HepG2 (cell line): Measurements from ENCODE around the gene NOP9. TPM values are rescaled to one million over a fixed set of nuclear protein-coding genes. Genes with fewer than 3 reads are reported as not detected.
A peak's percentile ranks its signal among the peaks of the same experiment; 100 is the strongest.

Source experiments
- ATF7 ChIP-seq, 2 experiments: fragments of 450-650 bp in 1 of 2; sonication (generic) in 1 of 2; formaldehyde crosslinking in 1 of 2; IDR thresholded peaks; 2 replicates each; pipeline versions ENCODE4 v1.4.0 to v1.6.1; 2016 to 2020; ENCODE audit warnings: antibody characterized with exemption in 1 of 2, mild to moderate bottlenecking in 1 of 2, missing genetic modification reagents in 1 of 2
- DZIP1 ChIP-seq: sonication (generic); formaldehyde crosslinking; IDR thresholded peaks from 2 replicates; pipeline ENCODE4 v1.5.0; 2020; ENCODE audit warnings: mild to moderate bottlenecking, missing genetic modification reagents
- LBX2 ChIP-seq: sonication (generic); formaldehyde crosslinking; IDR thresholded peaks from 2 replicates; pipeline ENCODE4 v1.5.0; 2020; ENCODE audit warnings: missing genetic modification reagents, mild to moderate bottlenecking, borderline replicate concordance
- NCOA5 ChIP-seq: sonication (generic); formaldehyde crosslinking; IDR thresholded peaks from 2 replicates; pipeline ENCODE4 v1.4.0; 2020; ENCODE audit warnings: missing genetic modification reagents
- NFIB ChIP-seq: sonication (generic); formaldehyde crosslinking; IDR thresholded peaks from 2 replicates; pipeline ENCODE4 v1.9.0; 2021; ENCODE audit warnings: missing genetic modification reagents, mild to moderate bottlenecking, borderline replicate concordance
- RBM22 ChIP-seq: fragments of 200-400 bp; formaldehyde crosslinking; optimal IDR thresholded peaks from 2 replicates; pipeline ENCODE3; 2017; ENCODE audit warnings: mild to moderate bottlenecking, low read length, moderate library complexity
- ZNF326 ChIP-seq: sonication (generic); formaldehyde crosslinking; IDR thresholded peaks from 2 replicates; pipeline ENCODE4 v1.4.0; 2020; ENCODE audit warnings: missing genetic modification reagents, borderline replicate concordance
- ZNF891 ChIP-seq: sonication (generic); formaldehyde crosslinking; IDR thresholded peaks from 2 replicates; pipeline ENCODE4 v1.5.0; 2020; ENCODE audit warnings: mild to moderate bottlenecking, missing genetic modification reagents
- polyA plus RNA-seq, 8 experiments: library from polyadenylated mRNA; depleted of rRNA in 3 of 8; stranded (reverse) in 7 of 8; unstranded in 1 of 8; fragments of >200 nt; fragmentation: Illumina TruSeq in 4 of 8; extraction: Trizol in 4 of 8; gene quantifications; 2 replicates each; pipeline versions ENCODE4 v1.2.1 to v1.2.3, GENCODE V29; 2011 to 2016; ENCODE audit warnings: low read depth in 4 of 8, missing spikeins in 1 of 8, mixed read lengths in 1 of 8; ENCODE audit not compliant: insufficient read depth in 1 of 8
- total RNA-seq, 5 experiments: library from RNA; depleted of rRNA; stranded (reverse); fragments of >200 nt; fragmentation: Illumina TruSeq; extraction: Trizol; gene quantifications; 2 replicates each; pipeline ENCODE4 v1.2.3, GENCODE V29; 2016; ENCODE audit warnings: low read depth in 1 of 5

NOP9 gene
- total and polyA plus RNA-seq, 2 of the 13 experiments (the other 11 are each of a cell fraction or from before 2014, with no cell fraction given), result 24.5 to 61.6 TPM

GRCh38 chr14:24292118-24292807, 7.4 kb upstream of the NOP9 start (continued):
- TF ChIP-seq NFIB (CRISPR knock-in tag) (peak; percentile 71; the same call in 1 of the 2 replicates), LBX2 (CRISPR knock-in tag) (0 out of 2 replicates have a peak, but pooled peaks have one; percentile 22), RBM22 (peak; percentile 58), DZIP1 (peak; percentile 64; the same call in 1 of the 2 replicates), ZNF326 (CRISPR knock-in tag) (no peak), NCOA5 (CRISPR knock-in tag) (no peak), ATF7 (IDR thresholded peaks at IDR 0.05) (no peak), ATF7 (CRISPR knock-in tag; IDR thresholded peaks at IDR 0.05) (0 out of 2 replicates have a peak, but pooled peaks have one; percentile 48), ZNF891 (CRISPR knock-in tag) (0 out of 2 replicates have a peak, but pooled peaks have one; percentile 54)
- TF ChIP-seq, all 625 proteins: peak for 11
